CD8-positive, alpha-beta memory T cell (primary cell): ENCODE measurements around the gene RNF31. TPM values are rescaled to one million over a fixed set of nuclear protein-coding genes. Genes with fewer than 3 reads are reported as not detected.
A peak's percentile ranks its signal among the peaks of the same experiment; 100 is the strongest.

ENCODE experiments used
- CTCF ChIA-PET: fragments of 350-600 bp; sonication (Branson Sonifier 250); formaldehyde crosslinking; loops from one replicate; lab custom pipeline; 2021; ENCODE audit warnings: antibody characterized with exemption; lab: Charles Lee
- POLR2A ChIA-PET: fragments of 350-600 bp; sonication (Branson Sonifier 250); formaldehyde crosslinking; loops from one replicate; lab custom pipeline; 2021; ENCODE audit warnings: antibody characterized with exemption; lab: Charles Lee
- DNase-seq, 5 donors: peaks; one replicate each; pipeline versions ENCODE4 v3.0.0 to v3.0.0-alpha.2; 2020 to 2022; ENCODE audit warnings: mixed read lengths in 1 of 5
- H3K27ac ChIP-seq: one replicate; pipeline ENCODE4 v1.7.0; 2013; ENCODE audit warnings: low read depth, mild to moderate bottlenecking, low read length, moderate library complexity
- H3K27me3 ChIP-seq: 2 replicates; pipeline ENCODE4 v1.7.0; 2013; ENCODE audit warnings: low read length, mild to moderate bottlenecking; ENCODE audit not compliant: insufficient read depth, poor library complexity, severe bottlenecking
- H3K36me3 ChIP-seq: 2 replicates; pipeline ENCODE4 v1.7.0; 2013; ENCODE audit warnings: mild to moderate bottlenecking, low read length, moderate library complexity; ENCODE audit not compliant: insufficient read depth
- H3K4me1 ChIP-seq: 2 replicates; pipeline ENCODE4 v1.7.0; 2013; ENCODE audit warnings: mild to moderate bottlenecking, low read length, moderate library complexity; ENCODE audit not compliant: insufficient read depth
- H3K4me3 ChIP-seq: 2 replicates; pipeline ENCODE4 v1.7.0; 2013; ENCODE audit warnings: mild to moderate bottlenecking, low read length
- H3K9me3 ChIP-seq: 2 replicates; pipeline ENCODE4 v1.7.0; 2013; ENCODE audit warnings: mild to moderate bottlenecking, low read length
- H3K27ac Mint-ChIP-seq, 8 donors: one replicate each; pipeline ENCODE4 v1.8.0; 2020 to 2021; ENCODE audit warnings: mixed read lengths in 8 of 8, mild to moderate bottlenecking in 6 of 8, inconsistent platforms in 3 of 8, moderate library complexity in 3 of 8
- H3K27me3 Mint-ChIP-seq, 2 donors: one replicate each; pipeline ENCODE4 v1.8.0; 2020 to 2021; ENCODE audit warnings: mixed read lengths in 2 of 2, mild to moderate bottlenecking in 1 of 2, moderate library complexity in 1 of 2
- H3K36me3 Mint-ChIP-seq, 3 donors: one replicate each; pipeline ENCODE4 v1.8.0; 2020 to 2021; ENCODE audit warnings: mixed read lengths in 3 of 3, inconsistent platforms in 1 of 3, mild to moderate bottlenecking in 1 of 3
- H3K4me1 Mint-ChIP-seq, 3 donors: one replicate each; pipeline ENCODE4 v1.8.0; 2020 to 2021; ENCODE audit warnings: mixed read lengths in 3 of 3, inconsistent platforms in 1 of 3, mild to moderate bottlenecking in 1 of 3
- H3K4me3 Mint-ChIP-seq, 7 donors: one replicate each; pipeline ENCODE4 v1.8.0; 2020 to 2021; ENCODE audit warnings: mixed read lengths in 7 of 7, mild to moderate bottlenecking in 6 of 7, moderate library complexity in 4 of 7, inconsistent platforms in 2 of 7
- H3K9me3 Mint-ChIP-seq, 5 donors: one replicate each; pipeline ENCODE4 v1.8.0; 2020 to 2022; ENCODE audit warnings: mixed read lengths in 5 of 5, mild to moderate bottlenecking in 3 of 5, moderate library complexity in 2 of 5, inconsistent platforms in 1 of 5
- polyA plus RNA-seq: library from polyadenylated mRNA; unstranded; fragments of 300-500 nt; fragmentation: Illumina TruSeq; gene quantifications from one replicate; pipeline ENCODE4 v1.2.3, GENCODE V29; 2021
- total RNA-seq, 2 experiments: library from RNA; stranded (reverse); gene quantifications; one replicate each; pipeline ENCODE4 v1.2.3, GENCODE V29; 2021

Gene RNF31
- total and polyA plus RNA-seq, 3 experiments from 2014 or later: 71.5 to 85.9 (median 85.9) TPM

DNA sequence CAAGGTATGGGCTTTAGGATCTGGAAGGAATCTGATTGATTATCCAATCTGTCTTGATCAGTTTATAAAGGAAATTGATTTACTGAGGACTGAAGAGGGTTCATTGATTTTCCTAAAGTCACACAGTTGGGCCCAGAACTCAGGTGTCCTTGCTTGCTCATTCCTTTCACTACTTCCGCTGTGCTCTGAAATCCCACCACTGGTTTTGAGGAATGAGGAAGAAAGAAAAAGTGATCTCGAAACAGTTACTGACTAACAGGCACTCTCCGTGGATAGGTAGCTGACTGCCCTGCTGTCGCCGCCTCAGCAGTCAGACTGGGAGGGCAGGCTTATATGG is 16.9 kb upstream of the RNF31 start, which contains the start of gene FITM1:
TSS of gene FITM1 (plus strand) at position 280 of the 337 bp plus-strand sequence. CDS start 905 bp downstream, outside the sequence.
- Mint-ChIP-seq H3K9me3 (no peaks in the 10 kb centered on the region), H3K27ac (peak within 1 kb of the TSS in 3 of 8 donors; percentile 21 to 70 (median 27)), H3K4me3 (no peak within 1 kb of the TSS), H3K36me3 (peaks cover 0 to 4% (median 0%) of the 10 kb centered on the region in 3 donors), H3K27me3 (no peaks in the 10 kb centered on the region), H3K4me1 (peaks cover 19 to 23% (median 20%) of the 10 kb centered on the region in 3 donors)
- Histone ChIP-seq H3K27ac (no peak within 1 kb of the TSS), H3K9me3 (no peaks in the 10 kb centered on the region), H3K4me1 (peaks cover 20% of the 10 kb centered on the region), H3K36me3 (no peaks in the 10 kb centered on the region), H3K4me3 (no peak within 1 kb of the TSS), H3K27me3 (no peaks in the 10 kb centered on the region)
- POLR2A ChIA-PET: no interaction called here
- no peak for DNase-seq
- CTCF ChIA-PET: interaction anchor here (0.6 to 1.2 kb wide), 2 partner anchors 22 to 30 kb away, joined by 3 to 6 read pairs; partner anchors contain the start of gene IRF9

DNA sequence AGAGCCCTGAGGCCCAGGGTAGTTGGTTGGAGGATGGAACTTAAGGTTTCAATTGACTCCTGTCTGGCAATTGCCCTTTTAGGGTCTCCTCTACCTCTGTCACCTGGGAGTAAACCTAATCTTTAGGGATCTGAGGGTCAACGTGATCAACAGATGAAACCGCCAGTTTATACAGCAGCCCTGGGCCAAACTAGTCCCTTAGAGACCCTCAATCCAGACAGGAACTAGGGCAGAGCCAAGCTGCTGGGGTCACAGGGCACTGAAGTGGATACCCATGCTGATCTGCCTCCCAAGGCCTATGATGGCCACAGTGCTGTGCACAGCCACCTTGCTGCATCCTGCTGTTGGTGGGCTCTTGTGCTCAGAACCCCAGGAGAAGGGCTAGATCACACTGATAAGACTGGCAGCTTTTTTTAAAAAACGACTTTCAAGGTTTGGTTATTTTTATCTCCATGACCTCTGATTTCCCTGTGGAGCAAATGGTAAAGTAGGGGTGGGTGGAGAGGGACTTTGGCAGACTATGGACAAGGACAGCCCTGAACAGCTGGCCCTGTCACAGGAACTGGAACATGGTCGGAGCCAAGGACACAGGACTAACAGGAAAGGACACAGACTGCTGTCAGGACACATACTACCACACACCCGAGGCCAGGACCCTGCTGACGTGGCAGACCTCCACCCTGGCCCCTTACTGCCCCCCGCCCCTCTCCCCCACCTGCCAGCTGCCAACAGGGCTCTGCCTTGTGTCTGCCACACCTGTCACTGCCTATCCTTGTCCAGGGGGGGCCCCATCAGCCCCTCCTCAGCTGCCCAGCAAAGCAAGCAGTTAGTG is 16.4 kb upstream of the RNF31 start:
- ChIA-PET CTCF (no interaction called here), POLR2A (no interaction called here)
- Histone ChIP-seq H3K4me1 (peaks cover 23% of the 10 kb centered on the region), H3K9me3 (no peaks in the 10 kb centered on the region), H3K27ac (no peak overlapping the region), H3K36me3 (no peaks in the 10 kb centered on the region), H3K27me3 (no peaks in the 10 kb centered on the region), H3K4me3 (no peak overlapping the region)
- H3K4me1 Mint-ChIP-seq: peaks cover 23 to 26% (median 23%) of the 10 kb centered on the region in 3 donors
- H3K27ac Mint-ChIP-seq: peak overlapping the region in 3 of 8 donors; percentile 21 to 70 (median 27)
- H3K27me3 Mint-ChIP-seq: no peaks in the 10 kb centered on the region
- H3K36me3 Mint-ChIP-seq: peaks cover 0 to 5% (median 0%) of the 10 kb centered on the region in 3 donors
- no peak overlapping the region for H3K4me3 Mint-ChIP-seq
- DNase-seq: no peak
- H3K9me3 Mint-ChIP-seq: peaks cover 0 to 2% (median 0%) of the 10 kb centered on the region in 5 donors

DNA sequence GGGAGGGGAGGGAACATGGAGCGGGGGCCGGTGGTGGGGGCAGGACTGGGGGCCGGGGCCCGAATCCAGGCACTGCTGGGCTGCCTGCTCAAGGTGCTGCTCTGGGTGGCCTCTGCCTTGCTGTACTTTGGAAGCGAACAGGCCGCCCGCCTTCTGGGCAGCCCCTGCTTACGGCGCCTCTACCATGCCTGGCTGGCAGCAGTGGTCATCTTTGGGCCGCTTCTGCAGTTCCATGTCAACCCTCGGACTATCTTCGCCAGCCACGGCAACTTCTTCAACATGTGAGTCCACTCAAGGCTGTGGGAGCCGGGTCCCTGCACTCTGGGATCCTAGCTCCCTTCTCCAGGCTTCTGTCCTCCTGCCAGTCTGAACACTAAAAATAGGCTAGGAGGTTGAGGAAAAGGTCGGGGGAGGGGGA is 15.7 kb upstream of the RNF31 start:
- CTCF ChIA-PET: interaction anchor here (1.6 kb wide), 1 partner anchor 16 kb away, joined by 7 read pairs; the partner anchor contains the start of gene NRL
- Mint-ChIP-seq H3K4me3 (peak overlapping the region in 1 of 7 donors; percentile 21), H3K9me3 (peaks cover 0 to 2% (median 0%) of the 10 kb centered on the region in 5 donors), H3K36me3 (peaks cover 0 to 6% (median 0%) of the 10 kb centered on the region in 3 donors), H3K4me1 (peaks cover 24 to 28% (median 25%) of the 10 kb centered on the region in 3 donors), H3K27me3 (no peaks in the 10 kb centered on the region), H3K27ac (peak overlapping the region in 4 of 8 donors; percentile 47 to 95 (median 49))
- Histone ChIP-seq H3K4me3 (no peak overlapping the region), H3K27ac (no peak overlapping the region), H3K27me3 (no peaks in the 10 kb centered on the region), H3K9me3 (no peaks in the 10 kb centered on the region), H3K4me1 (peaks cover 24% of the 10 kb centered on the region), H3K36me3 (no peaks in the 10 kb centered on the region)
- no peak for DNase-seq
- POLR2A ChIA-PET: interaction anchor here (1.1 kb wide), 1 partner anchor 15 kb away, joined by 4 read pairs; no protein-coding TSS in a partner anchor

DNA sequence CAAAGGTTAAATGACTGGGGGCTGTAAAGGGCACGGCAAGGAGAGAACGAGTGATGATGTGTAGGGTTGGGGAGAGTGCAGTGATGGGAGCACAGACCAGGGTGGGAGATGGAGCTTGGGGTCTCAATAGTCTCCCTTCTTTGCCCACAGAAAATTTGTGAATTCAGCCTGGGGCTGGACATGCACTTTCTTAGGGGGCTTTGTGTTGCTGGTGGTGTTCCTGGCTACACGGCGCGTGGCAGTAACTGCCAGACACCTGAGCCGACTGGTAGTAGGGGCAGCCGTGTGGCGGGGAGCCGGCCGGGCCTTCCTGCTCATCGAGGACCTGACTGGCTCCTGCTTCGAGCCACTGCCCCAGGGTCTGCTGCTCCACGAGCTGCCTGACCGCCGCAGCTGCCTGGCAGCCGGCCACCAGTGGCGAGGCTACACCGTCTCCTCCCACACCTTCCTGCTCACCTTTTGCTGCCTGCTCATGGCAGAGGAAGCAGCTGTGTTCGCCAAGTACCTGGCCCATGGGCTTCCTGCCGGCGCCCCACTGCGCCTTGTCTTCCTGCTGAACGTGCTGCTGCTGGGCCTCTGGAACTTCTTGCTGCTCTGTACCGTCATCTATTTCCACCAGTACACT is 15.1 kb upstream of the RNF31 start:
- peaks cover 30% of the 10 kb centered on the region for H3K4me1 ChIP-seq
- peaks cover 0 to 2% (median 0%) of the 10 kb centered on the region in 5 donors for H3K9me3 Mint-ChIP-seq
- H3K27ac Mint-ChIP-seq: peak overlapping the region in 6 of 8 donors; percentile 54 to 95 (median 73)
- peak in 1 of 5 donors; percentile 52 for DNase-seq
- H3K4me1 Mint-ChIP-seq: peaks cover 30 to 34% (median 31%) of the 10 kb centered on the region in 3 donors
- no peaks in the 10 kb centered on the region for H3K27me3 ChIP-seq
- POLR2A ChIA-PET: interaction anchor here (1.1 kb wide), 1 partner anchor 16 kb away, joined by 4 read pairs; no protein-coding TSS in a partner anchor
- H3K4me3 Mint-ChIP-seq: peak overlapping the region in 6 of 7 donors; percentile 21 to 77 (median 39)
- CTCF ChIA-PET: interaction anchor here (0.9 to 1.7 kb wide), 4 partner anchors 12 to 24 kb away, joined by 3 to 7 read pairs (median 4); partner anchors contain the start of gene NRL
- H3K36me3 ChIP-seq: no peaks in the 10 kb centered on the region
- peaks cover 0 to 13% (median 0%) of the 10 kb centered on the region in 3 donors for H3K36me3 Mint-ChIP-seq
- H3K9me3 ChIP-seq: no peaks in the 10 kb centered on the region
- no peaks in the 10 kb centered on the region for H3K27me3 Mint-ChIP-seq
- no peak overlapping the region for H3K4me3 ChIP-seq
- H3K27ac ChIP-seq: no peak overlapping the region

DNA sequence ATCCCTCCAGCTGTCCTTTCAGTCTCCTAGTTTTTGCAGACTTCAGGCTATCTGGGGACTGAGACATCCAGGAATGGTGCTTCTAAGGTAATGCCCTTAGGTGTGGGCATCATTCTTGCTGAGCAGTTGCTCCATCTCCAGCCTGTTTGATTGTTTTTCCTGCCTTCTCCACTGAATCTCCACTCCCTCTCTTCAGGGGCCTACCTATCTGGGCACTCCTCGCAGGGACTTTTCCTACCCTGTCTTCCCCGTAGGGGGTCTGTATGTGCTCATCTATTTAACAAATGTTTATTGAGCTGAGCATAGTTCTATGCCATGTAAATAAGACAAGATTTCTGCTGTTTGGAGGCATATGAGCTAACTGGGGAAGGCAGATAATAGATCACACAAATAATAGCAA is 14.3 kb upstream of the RNF31 start:
- Mint-ChIP-seq H3K4me1 (peaks cover 32 to 42% (median 37%) of the 10 kb centered on the region in 3 donors), H3K4me3 (peak overlapping the region in 2 of 7 donors; percentile 37 to 40), H3K36me3 (peaks cover 0 to 21% (median under 1%) of the 10 kb centered on the region in 3 donors), H3K27ac (peak overlapping the region in 6 of 8 donors; percentile 54 to 97 (median 73)), H3K27me3 (no peaks in the 10 kb centered on the region), H3K9me3 (peaks cover 0 to 2% (median 0%) of the 10 kb centered on the region in 5 donors)
- no peaks in the 10 kb centered on the region for H3K27me3 ChIP-seq
- H3K27ac ChIP-seq: no peak overlapping the region
- DNase-seq: no peak
- H3K9me3 ChIP-seq: no peaks in the 10 kb centered on the region
- no peak overlapping the region for H3K4me3 ChIP-seq
- peaks cover 7% of the 10 kb centered on the region for H3K36me3 ChIP-seq
- ChIA-PET POLR2A (interaction anchor here (1.1 kb wide), 1 partner anchor 16 kb away, joined by 4 read pairs; no protein-coding TSS in a partner anchor), CTCF (interaction anchor here (0.9 to 1.7 kb wide), 5 partner anchors 8 to 24 kb away, joined by 3 to 7 read pairs (median 3); partner anchors contain the start of genes EMC9 and NRL)
- peaks cover 38% of the 10 kb centered on the region for H3K4me1 ChIP-seq

DNA sequence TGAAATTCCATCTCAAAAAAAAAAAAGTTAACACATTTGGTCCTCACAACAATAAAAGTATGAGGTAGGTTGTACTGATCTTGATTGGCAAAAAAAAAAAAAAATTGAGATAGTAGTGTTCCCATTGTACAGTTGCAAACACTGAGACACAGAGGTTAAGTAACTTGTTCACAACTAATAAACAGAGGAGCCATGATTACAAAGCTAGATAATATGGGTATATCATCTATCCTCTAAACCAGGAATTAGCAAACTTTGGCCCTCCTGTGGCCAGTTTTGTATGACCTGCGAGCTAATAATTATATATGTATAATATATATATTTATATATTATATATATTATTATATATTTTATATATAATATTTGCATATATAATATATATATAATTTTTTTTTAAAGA is 13.6 kb upstream of the RNF31 start:
- no peak overlapping the region for H3K27ac ChIP-seq
- CTCF ChIA-PET: interaction anchor here (0.8 to 1.7 kb wide), 4 partner anchors 8 to 27 kb away, joined by 3 to 4 read pairs (median 3); partner anchors contain the start of genes EMC9 and IRF9
- Mint-ChIP-seq H3K27me3 (no peaks in the 10 kb centered on the region), H3K4me1 (peaks cover 38 to 49% (median 40%) of the 10 kb centered on the region in 3 donors), H3K9me3 (peaks cover 0 to 2% (median 0%) of the 10 kb centered on the region in 5 donors), H3K36me3 (peaks cover 0 to 28% (median 5%) of the 10 kb centered on the region in 3 donors), H3K27ac (no peak overlapping the region), H3K4me3 (no peak overlapping the region)
- H3K27me3 ChIP-seq: no peaks in the 10 kb centered on the region
- H3K4me1 ChIP-seq: peaks cover 40% of the 10 kb centered on the region
- peaks cover 14% of the 10 kb centered on the region for H3K36me3 ChIP-seq
- no peaks in the 10 kb centered on the region for H3K9me3 ChIP-seq
- POLR2A ChIA-PET: interaction anchor here (0.7 kb wide), 1 partner anchor 82 kb away, joined by 4 read pairs; the partner anchor contains the start of gene CARMIL3
- no peak for DNase-seq
- no peak overlapping the region for H3K4me3 ChIP-seq

DNA sequence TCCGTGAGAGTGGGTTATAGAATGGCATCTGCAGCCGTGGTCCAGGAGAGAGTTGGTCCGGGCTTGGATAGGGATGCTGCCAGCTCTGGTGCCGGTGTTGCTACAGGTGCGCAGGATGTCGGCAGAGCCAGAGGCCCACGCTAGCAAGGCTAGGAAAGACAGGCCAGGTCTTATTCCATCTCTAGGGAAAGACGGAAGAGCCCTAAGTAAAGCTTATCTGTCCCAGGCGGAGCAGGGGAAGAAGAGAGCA is 11.8 kb upstream of the RNF31 start:
- Mint-ChIP-seq H3K9me3 (peaks cover 0 to 2% (median 0%) of the 10 kb centered on the region in 5 donors), H3K36me3 (peaks cover 0 to 38% (median 6%) of the 10 kb centered on the region in 3 donors), H3K4me3 (peak overlapping the region; percentile 89 to 96 (median 92)), H3K4me1 (peaks cover 54 to 65% (median 56%) of the 10 kb centered on the region in 3 donors), H3K27me3 (no peaks in the 10 kb centered on the region), H3K27ac (peak overlapping the region; percentile 84 to 96 (median 93))
- Histone ChIP-seq H3K27me3 (no peaks in the 10 kb centered on the region), H3K4me1 (peaks cover 47% of the 10 kb centered on the region), H3K36me3 (peaks cover 16% of the 10 kb centered on the region), H3K4me3 (peak overlapping the region; percentile 73), H3K9me3 (no peaks in the 10 kb centered on the region), H3K27ac (no peak overlapping the region)
- DNase-seq: no peak
- CTCF ChIA-PET: interaction anchor here (0.6 to 3.8 kb wide), 17 partner anchors 9 to 182 kb away, joined by 3 to 40 read pairs (median 5); partner anchors contain the start of genes DCAF11, DHRS4, IPO4 and IRF9
- POLR2A ChIA-PET: interaction anchor here (0.6 to 4.1 kb wide), 11 partner anchors 8 to 294 kb away, joined by 3 to 58 read pairs (median 5); partner anchors contain the start of genes CBLN3, DCAF11, DHRS1 and IPO4
